MV-4-11 (cell line): Measurements from ENCODE around the gene CDC37.
"Not testable (repeated sequence)": the region's sequence is repeated elsewhere in the genome, so short reads cannot be mapped to it uniquely, and the experiment has no call there.

Source experiments
- DNase-seq: peaks from one replicate; lab custom pipeline; 2025; lab: John Stamatoyannopoulos, UW

The CDC37 gene

DNA sequence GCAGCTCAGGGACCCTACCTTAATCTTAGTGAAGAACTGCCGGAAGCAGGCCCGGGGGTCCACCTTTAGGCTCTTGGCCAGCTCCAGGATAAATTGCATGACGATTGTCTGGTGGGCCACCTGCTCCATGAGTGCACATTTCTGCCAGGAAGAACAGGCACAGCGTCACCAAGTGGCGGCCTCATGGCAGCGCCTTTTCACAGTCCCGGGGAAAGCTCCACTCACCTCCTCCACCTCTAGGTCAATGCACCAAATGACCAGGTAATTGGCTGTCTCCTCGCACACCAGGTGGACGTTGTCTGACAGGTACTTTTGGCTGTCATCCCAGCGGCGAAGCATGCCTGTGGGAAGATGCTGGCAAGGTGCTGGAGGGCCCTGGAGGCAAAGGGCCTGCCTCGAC lies 8.3 kb downstream of the CDC37 start:
- DNase-seq = no peak

DNA sequence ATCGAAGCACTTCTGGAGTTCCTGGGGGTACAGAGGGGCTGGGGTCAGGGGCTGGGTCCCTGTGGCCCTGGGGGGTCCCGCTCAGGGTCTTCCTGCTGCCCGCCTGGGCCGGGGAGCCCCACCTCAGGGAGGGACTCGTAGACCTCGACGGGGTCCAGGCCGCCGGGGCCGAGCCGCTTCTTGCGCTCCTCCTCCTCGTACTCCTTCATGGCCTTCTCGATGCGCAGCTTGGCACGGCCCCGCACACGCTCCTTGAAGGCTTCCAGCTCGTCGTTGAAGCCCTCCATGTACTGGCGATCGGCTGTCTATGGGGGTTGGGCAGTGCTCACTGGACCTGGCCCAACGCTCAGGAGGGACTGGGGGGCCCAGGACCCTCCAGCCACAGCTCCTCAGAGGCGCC lies 10.2 kb downstream of the CDC37 start:
- DNase-seq = no peak

DNA sequence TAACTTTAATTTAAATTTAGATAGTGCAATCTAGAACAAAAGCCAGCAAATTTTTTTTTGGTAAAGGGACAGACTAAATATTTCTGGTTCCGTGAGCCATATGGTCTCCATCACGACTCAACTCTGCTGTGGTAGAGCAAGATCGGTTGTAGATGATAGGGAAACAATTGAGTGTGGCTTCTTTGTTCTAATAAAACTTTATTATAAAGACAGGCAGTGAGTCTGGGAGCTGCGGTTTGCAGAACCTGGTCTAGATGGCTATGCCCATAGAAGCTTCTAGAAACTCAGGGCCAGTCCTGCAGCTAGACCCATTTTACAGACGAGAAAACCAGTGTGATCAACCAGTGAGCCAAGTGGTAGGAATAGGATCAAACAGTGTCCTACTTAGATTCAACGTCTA lies 11.2 kb downstream of the CDC37 start:
- DNase-seq = no peak

DNA sequence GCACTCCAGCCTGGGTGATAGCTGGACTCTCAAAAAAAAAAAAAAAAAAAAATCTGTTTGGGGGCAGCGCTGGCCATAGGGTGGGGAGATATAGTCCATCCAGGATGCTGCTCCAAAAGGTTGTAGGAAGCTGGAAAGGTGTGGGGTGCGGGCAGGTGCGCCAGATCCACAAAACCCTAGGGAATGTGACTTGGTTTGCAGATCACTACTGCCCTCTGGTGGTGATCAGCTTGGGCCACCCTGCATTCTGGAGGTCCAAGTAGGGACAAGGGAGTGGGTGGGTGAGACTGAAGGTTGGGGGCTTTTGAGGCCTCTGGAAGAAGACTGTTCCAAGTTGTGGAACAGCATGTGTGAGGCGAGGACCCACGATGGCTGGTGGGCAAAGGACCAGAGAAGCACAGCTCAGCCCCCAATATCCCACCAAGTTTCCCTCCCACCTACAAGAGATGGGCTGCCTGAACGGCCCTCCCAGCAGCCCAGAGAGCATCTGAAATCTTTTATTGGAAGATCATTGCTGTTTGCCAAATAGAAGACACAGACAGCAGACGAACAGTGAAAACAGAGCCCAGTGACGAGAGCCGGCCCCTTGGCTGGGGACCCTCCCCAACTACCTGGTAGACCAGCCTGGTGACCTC lies 12.6 kb downstream of the CDC37 start:
- peak; percentile 47 for DNase-seq

DNA sequence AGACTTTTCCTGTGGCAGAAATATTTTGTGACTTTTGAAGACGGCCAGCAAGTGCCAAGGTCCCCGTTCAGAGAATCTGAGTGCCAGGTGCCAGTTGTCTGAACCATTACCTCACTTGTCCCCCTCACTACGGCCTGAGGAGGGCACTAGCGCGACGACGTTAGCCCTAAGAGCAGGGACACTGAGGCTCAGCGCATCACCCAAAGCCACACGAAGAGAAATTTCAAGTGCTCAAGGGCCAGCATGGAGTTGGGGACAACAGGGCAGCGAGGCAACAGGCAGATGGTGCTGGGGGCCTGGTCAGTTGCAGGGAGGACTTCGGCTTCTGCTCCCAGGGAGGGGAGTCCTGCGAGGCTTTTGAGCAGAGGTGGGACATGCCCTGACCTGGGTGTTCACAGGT lies 13.5 kb downstream of the CDC37 start:
- no peak for DNase-seq

DNA sequence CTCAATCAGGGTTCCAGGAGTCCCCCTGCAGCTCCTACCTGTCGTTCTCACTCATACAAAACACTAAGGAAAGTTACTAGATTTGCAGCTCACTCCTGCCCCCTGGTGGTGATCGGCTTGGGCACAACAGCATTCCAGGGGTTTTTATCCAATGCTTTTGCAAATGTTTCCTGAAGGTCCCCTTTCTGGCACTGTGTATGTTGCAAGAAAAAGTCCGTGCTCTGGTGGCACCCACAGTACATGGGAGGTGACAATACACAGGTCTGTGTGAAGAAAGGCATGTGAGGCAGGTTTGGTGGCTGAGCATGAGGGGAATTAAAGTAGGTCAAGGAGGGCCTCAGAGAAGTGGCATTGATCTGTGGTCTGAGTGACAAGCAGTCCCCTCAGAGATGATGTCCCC lies 14.4 kb downstream of the CDC37 start:
- DNase-seq = peak; percentile 69

DNA sequence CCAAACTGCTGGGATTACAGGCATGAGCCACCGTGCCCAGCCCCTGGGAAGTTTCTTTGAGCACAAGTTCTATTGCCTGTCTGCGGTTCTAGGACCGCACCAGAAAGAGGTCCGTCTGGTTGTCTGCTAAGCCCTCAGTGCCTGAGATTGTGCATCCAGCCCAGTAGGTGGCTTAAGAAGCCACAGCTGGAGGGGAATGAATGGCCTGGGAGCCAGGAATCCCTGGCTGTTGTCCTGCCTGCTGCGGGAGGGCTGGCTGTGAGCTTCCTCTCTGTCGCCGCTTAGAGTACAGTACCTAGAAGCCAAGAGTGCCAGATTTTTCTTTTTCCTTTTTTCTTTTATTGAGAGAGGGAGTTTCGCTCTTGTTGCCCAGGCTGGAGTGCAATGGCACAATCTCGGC lies 18.8 kb downstream of the CDC37 start:
- DNase-seq = no peak

DNA sequence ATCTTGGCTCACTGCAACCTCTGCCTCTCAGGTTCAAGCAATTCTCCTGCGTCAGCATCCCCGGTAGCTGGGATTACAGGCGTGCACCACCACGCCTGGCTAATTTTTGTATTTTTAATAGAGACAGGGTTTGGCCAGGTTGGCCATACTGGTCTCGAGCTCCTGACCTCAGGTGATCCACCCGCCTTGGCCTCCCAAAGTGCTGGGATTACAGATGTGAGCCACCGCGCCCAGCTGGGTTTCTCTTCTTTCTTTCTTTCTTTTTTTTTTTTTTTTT lies 20.2 kb downstream of the CDC37 start:
- not testable (repeated sequence) for DNase-seq

DNA sequence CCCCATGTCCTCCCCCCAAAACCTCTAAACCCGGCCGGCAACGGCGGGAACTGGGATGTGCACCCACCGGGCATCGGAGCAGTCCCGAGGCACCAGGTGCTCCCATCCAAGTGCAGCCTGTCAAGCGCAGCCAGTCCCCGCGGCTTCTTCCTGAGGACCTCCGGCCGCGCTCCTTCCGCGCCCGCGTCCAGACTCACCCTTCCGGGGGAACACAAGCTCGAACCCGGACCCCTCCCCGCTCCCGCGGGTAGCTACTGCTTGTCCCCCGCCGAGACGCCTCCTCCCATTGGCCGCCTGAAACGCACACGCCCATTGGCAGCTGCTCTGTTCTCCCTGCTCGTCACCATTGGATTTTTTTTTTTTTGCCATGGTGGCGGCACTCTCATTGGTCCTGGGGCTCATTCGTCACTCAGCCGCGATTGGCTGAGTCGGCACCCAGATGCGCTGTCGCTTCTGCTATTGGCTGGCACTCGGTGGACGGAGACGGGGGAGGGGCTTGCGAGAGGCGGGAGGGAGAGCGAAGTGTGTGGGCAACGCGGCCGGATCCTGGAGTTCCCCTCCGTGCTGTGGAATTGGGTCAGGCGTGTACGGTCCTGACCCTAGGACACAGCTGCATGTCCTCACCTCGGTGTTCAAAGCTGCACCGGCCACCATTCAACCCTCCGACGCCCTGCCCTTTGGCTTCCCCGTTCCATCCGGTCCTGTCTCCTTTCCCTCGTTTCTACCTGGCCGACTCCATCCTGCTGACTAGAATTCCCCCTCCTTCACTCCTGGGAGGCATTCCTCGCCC lies 22.8 kb downstream of the CDC37 start, which contains the start of gene TYK2:
Gene TYK2, minus strand, starts transcription at position 260 of the 790 bp plus-strand sequence. CDS start 2,166 bp downstream, outside the sequence.
- DNase-seq = peak; percentile 100

DNA sequence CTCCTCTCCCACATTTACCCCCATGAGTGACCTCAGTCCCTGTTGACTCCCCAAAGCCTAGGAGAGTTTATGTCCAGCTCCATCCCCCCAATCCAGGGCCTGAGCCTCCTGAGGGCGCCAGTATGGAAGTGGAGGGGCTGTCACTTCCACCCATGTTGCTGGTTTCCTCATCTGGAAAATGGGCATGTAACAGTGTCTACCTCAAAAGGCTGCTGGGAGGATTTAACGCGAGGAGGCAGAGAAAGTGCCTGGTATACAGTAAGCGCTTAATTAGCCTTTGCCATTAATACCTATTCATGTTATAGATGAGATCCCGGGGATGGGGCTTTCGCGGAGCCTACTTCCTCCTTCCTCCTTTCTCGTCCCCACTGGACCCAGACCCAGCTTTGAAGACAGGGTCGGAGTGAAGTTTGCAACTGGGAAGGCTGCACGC lies 23.4 kb downstream of the CDC37 start:
- DNase-seq = peak; percentile 49

DNA sequence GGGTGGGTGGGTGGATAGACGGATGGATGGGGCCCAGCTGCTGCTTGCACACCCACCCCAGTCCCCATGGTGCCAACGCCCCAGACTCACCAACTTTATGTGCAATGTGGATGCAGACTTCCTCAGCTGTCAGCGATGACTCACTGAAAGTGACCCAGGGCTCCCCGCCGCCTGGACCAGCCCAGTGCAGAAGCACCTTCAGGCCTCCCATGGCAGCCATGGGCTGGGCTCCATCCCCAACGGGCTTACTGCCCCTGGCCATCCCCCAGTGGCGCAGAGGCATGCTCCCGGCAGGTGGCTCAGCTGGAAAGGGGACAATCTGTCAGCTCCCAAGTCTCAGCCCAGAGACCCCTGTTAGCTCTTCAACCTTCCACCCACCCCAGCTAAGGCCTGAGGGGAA lies 25.2 kb downstream of the CDC37 start:
- DNase-seq = no peak

DNA sequence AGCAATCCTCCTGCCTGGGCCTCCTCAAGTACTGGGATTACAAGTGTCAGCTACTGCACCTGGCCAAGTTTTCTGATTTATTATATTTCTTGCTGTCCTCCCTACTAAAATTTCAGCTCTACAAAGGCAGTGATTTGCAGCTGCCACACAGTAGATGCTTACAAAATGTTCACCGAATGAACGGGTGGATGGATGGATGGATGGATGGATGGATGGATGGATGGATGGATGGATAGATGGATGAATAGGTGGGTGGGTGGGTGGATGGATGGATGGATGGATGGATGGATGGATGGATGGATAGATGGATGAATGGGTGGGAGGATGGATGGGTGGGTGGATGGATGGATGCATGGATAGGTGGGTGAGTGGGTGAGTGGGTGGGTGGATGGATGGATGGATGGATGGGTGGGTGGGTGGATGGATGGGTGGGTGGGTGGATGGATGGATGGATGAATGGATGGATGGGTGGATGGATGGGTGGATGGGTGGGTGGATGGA lies 26.2 kb downstream of the CDC37 start:
- DNase-seq = not testable (repeated sequence)

DNA sequence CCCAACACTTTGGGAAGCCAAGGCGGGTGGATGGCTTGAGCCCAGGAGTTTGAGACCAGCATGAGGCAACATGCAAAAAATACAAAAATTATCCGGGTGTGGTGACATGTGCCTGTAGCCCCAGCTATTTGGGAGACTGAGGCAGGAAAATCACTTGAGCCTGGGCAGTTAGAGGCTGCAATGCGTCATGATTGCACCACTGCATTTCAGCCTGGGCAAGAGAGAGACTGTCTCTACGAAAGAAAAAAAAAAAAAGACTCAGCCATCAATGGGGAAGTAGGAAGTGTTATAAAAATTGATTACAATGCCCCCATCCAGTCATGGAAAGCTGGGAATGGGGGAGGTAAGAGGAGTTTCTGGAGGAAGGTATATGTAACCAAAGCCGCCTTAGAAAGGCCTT lies 28.4 kb downstream of the CDC37 start:
- peak; percentile 76 for DNase-seq

DNA sequence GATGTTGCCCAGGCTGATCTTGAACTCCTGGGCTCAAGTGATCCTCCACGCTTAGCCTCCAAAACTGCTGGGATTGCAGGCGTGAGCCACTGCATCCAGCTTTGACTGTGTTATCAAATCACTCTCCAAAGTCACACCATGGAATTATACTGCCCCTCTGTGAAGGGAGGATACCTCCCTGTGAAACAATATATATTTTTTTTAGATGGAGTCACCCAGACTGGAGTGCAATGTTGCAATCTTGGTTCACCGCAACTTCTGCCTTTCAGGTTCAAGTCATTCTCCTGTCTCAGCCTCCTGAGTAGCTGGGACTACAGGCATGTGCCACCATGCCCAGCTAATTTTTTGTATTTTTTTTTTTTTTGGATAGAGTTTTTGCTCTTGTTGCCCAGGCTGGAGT lies 30.7 kb downstream of the CDC37 start:
- peak; percentile 99 for DNase-seq

DNA sequence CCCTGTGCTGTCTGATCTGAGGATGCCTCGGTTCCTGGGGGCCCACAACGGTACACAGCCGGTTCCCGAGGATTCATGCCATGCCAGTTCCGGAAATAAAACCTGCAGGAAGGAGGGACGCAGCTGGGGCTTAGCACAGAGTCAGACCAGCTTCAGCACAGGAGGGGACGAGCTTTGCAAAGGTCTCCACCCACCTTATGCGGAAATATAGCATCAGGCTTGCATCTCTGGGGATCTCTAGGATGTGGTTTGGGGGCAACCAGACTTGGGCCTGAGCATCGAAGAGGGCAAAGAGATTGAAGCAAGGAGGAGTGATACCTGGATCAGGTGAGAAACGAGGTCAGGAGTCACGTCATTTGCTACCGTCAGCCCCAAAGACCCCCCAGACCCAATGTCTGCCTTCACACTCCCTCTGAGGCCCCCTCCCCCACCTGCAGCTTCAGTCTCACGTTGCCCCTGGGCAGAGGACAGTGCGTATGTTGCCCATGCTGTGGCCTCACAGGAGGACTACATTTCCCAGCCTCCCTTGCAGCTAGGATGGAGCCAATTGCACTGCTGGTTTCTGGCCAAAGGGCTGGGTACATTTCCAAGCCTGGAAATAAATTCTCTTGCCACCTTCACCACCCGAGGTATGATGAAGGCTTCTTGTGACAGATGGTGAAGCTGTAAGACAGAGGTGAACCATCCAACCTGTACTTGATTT lies 35.1 kb downstream of the CDC37 start:
- no peak for DNase-seq

DNA sequence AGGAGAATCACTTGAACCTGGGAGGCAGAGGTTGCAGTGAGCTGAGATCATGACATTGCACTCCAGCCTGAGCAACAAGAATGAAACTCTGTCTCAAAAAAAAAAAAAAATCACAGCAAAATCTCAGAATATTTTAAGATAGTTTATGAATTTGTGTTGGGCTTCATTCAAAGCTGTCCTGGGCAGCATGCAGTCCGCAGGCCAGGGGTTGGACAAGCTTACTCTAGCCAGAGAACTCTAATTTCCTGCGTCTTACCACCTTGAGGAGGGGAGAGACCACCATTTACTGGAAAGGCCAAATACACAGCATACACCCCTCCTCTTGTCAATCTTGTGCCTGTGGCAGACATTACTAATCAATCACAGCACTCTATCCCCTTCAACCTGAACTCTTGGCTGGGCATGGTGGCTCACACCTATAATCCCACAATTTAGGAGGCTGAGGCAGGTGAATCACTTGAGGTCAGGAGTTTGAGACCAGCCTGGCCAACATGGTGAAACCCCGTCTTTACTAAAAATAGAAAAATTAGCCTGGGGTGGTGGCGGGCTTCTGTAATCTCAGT lies 36.3 kb downstream of the CDC37 start:
- DNase-seq = not testable (repeated sequence)

DNA sequence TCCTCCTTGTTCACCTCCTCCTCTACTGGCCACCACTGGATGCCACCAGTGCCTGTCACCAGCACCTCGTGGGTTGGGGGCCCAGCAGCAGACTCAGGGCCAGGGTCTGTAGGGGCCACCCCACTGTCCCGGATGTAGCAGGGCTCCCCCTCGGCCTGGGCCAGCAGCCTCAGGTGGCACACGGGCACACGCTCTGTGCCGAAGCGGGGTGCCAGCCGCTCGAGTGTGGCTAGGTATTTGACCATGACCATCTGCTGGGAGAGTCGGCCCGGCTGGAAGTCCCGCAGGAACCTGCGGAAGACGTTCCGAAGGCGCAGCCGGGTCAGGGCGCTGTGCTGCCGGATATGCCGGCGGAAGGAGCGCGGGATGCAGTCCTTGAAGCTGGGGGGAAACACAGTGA lies 37.8 kb downstream of the CDC37 start:
- no peak for DNase-seq

DNA sequence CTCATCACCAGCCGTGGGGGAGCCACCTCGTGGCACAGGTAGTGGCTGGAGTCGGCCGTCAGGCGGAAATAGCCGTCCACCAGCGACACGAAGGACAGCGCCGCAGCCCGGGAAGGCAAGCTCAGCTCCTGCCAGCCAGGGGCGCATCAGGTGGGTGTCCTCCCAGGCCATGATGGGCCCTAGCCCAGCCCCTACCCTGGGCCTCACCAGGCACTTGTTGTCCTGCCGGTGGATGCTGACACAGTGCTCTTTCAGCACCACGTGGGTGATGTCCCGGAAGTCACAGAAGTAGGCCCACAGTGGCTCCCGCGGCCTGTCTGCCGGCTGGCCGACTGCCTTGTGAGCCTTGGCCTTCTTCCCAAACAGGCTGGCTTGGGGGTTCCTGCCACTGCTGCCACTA lies 38.7 kb downstream of the CDC37 start:
- DNase-seq = no peak

DNA sequence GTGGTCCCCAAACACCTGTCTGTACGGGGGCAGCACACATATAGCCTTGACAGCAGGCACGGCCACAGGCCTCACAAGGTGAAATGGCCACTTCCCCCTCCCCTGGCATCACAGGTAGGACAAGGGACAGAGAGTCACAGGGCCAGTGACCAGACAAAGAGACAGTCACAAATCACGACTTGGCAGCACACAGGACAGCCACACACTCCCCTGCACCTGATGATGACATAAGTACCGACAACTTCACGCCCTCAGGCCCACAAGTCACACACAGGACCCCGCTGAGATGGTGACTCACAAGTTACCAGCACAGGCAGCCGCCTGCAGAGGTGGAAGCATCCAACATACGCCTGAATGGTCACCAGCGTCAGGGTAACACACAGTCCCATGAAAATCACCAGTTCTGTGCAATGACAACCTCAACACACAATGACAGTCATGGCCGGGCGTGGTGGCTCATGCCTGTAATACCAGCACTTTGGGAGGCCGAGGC lies 39.5 kb downstream of the CDC37 start:
- no peak for DNase-seq

DNA sequence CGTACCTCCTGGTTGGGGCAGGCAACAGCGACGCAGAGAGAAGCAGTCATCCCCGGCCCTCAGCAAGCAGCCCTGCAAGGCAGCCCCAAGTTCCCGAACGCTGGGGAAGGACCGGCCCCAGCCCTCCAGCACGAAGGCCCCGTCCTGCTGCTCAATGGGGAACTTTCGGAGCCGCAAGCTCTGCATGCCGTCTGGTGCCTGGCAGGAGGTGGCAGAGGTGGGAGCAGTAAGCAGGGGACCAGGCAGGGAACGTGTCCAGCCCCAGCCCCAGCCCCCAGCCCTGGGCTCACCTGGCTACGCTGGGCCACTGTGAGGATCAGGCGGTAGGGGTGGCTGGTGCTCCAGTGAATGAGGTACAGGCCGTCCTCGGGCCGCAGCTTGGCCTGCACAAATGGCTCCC lies 41.1 kb downstream of the CDC37 start:
- DNase-seq = no peak

DNA sequence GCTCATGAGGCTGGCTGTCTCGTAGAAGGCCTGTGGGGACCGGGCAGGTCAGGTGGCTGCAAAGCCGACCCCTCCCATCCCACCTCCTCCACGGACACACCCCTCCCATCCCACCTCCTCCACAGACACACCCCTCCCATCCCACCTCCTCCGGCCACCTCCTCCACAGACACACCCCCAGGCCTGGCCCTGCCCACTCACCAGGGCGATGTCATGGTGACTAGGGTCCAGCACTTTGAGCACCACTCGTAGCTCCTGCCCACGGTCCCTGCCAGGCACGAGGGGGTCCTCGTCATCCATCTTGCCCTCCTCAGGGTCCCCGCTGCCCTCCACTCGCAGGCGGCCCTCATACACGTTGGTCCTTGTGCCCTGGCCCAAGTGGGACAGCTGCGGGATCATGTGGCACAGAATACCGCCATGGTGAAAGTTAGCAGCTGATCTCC lies 41.8 kb downstream of the CDC37 start:
- DNase-seq = no peak

DNA sequence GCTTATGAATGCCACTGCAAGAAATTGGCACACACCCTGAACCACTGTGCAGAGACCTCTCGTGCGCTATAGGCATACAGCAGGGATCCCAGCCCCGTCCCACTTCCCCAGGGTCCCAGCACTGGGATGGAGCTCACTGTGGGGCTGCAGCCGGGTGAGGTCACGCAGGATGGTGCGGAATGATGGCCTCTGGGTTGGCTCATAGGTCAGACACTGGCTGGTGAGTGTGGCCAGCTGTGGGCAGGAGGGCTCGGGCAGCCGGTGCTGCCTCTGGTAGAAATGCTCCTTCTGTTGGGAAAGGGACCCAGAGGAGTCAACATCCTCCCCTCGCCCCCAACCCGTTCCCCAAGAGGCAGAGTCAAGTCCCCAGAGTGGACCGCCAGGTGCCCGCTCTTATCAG lies 46.9 kb downstream of the CDC37 start:
- no peak for DNase-seq
